H1 (cell line): Measurements from ENCODE around the gene SRCIN1.

Source experiments
- ATF3 ChIP-seq: IDR thresholded peaks from 2 replicates; pipeline ENCODE4 v1.6.1; 2011; ENCODE audit warnings: low read depth, mild to moderate bottlenecking, low read length; ENCODE audit not compliant: insufficient read depth
- BRCA1 ChIP-seq: IDR thresholded peaks from 2 replicates; pipeline ENCODE4 v1.6.1; 2012; ENCODE audit warnings: low read depth, low read length, improper control_type of control experiment
- CHD1 ChIP-seq: IDR thresholded peaks from 2 replicates; pipeline ENCODE4 v1.6.1; 2012; ENCODE audit warnings: low read depth, low read length, improper control_type of control experiment
- CHD2 ChIP-seq: IDR thresholded peaks from 2 replicates; pipeline ENCODE4 v1.6.1; 2012; ENCODE audit warnings: low read length, improper control_type of control experiment
- CTCF ChIP-seq, 3 experiments: IDR thresholded peaks; 1 replicate in 2 of 3; 2 replicates in 1 of 3; pipeline versions ENCODE4 v1.5.1 to v1.6.1; 2011; ENCODE audit warnings: low read length in 3 of 3, mild to moderate bottlenecking in 3 of 3, inconsistent platforms in 2 of 3, low read depth in 1 of 3, moderate library complexity in 1 of 3; ENCODE audit not compliant: insufficient read depth in 1 of 3; ENCODE audit errors: control extremely low read depth in 1 of 3
- EZH2 ChIP-seq: fragments of 200-600 bp; sonication (generic); IDR thresholded peaks from 2 replicates; pipeline ENCODE4 v1.7.1; 2012; ENCODE audit warnings: low read depth, mild to moderate bottlenecking, moderate library complexity, low read length, inconsistent platforms; ENCODE audit not compliant: severe bottlenecking
- GABPA ChIP-seq: IDR thresholded peaks from 2 replicates; pipeline ENCODE4 v1.6.1; 2011; ENCODE audit warnings: mild to moderate bottlenecking, low read length, moderate library complexity, borderline replicate concordance; ENCODE audit not compliant: insufficient read depth
- POLR2AphosphoS5 ChIP-seq: IDR thresholded peaks from 2 replicates; pipeline ENCODE4 v1.6.1; 2011; ENCODE audit warnings: low read depth, low read length
- RBBP5 ChIP-seq: IDR thresholded peaks from 2 replicates; pipeline ENCODE4 v1.7.1; 2012; ENCODE audit warnings: low read depth, mild to moderate bottlenecking, inconsistent platforms, low read length, moderate library complexity, borderline replicate concordance
- RFX5 ChIP-seq: IDR thresholded peaks from 2 replicates; pipeline ENCODE4 v1.6.1; 2011; ENCODE audit warnings: low read depth, low read length, improper control_type of control experiment, borderline replicate concordance
- TCF12 ChIP-seq: IDR thresholded peaks from 2 replicates; pipeline ENCODE4 v1.6.1; 2011; ENCODE audit warnings: low read depth, mild to moderate bottlenecking, low read length

GRCh38 chr17:38620551-38621277 lies 15.0 kb upstream of the SRCIN1 start:
- TF ChIP-seq TCF12 (no peak), CHD2 (no peak), RBBP5 (no peak), CTCF (IDR thresholded peaks at IDR 0.05; ENCODE audit: control extremely low read depth in 1 of 3, insufficient read depth in 1 of 3, low read depth in 1 of 3, low read length in 3 of 3) (no peak), POLR2AphosphoS5 (no peak), ATF3 (no peak), GABPA (no peak), BRCA1 (no peak), CHD1 (no peak), EZH2 (no peak), RFX5 (no peak)
